Neural cell (in vitro differentiated cells): ENCODE measurements around the gene KRTAP10-4.
"Not testable (repeated sequence)": the region's sequence is repeated elsewhere in the genome, so short reads cannot be mapped to it uniquely, and the experiment has no call there.

ENCODE experiments used
- CTCF ChIP-seq: fragments of 450-650 bp; IDR thresholded peaks from 2 replicates; pipeline ENCODE4 v1.5.1; 2014; ENCODE audit warnings: antibody characterized with exemption, mild to moderate bottlenecking, moderate library complexity; ENCODE audit not compliant: poor library complexity, severe bottlenecking
- EP300 ChIP-seq: fragments of 450-650 bp; conservative IDR thresholded peaks from 2 replicates; pipeline ENCODE4 v1.6.1; 2014; ENCODE audit warnings: antibody characterized with exemption, mild to moderate bottlenecking, moderate library complexity; ENCODE audit not compliant: poor library complexity, severe bottlenecking
- EZH2 ChIP-seq: fragments of 200-600, 300-800 bp; shearing (Covaris generic), sonication (generic); IDR thresholded peaks from 2 replicates; pipeline ENCODE4 v1.6.1; 2014; ENCODE audit warnings: antibody characterized with exemption, low read length, borderline replicate concordance, mild to moderate bottlenecking; ENCODE audit not compliant: insufficient read depth, poor library complexity, severe bottlenecking
- RAD21 ChIP-seq: fragments of 450-650 bp; conservative IDR thresholded peaks from 2 replicates; pipeline ENCODE4 v1.6.1; 2014; ENCODE audit warnings: antibody characterized with exemption, mild to moderate bottlenecking, moderate library complexity
- REST ChIP-seq: IDR thresholded peaks from 2 replicates; pipeline ENCODE4 v1.6.1; 2012; ENCODE audit warnings: borderline replicate concordance

DNA sequence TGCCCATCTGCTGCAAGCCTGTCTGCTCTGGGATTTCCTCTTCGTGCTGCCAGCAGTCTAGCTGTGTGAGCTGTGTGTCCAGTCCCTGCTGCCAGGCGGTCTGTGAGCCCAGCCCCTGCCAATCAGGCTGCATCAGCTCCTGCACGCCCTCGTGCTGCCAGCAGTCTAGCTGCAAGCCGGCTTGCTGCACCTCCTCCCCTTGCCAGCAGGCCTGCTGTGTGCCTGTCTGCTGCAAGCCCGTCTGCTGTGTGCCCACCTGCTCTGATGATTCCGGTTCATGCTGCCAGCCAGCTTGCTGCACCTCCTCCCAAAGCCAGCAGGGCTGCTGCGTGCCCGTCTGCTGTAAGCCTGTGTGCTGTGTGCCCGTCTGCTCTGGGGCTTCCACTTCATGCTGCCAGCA, 27.6 kb downstream of the KRTAP10-4 start:
- TF ChIP-seq EZH2, EP300, CTCF, RAD21, REST: not testable (repeated sequence)
